SK-N-SH (cell line): Measurements from ENCODE around the gene IGSF3. TPM values are rescaled to one million over a fixed set of nuclear protein-coding genes. Genes with fewer than 3 reads are reported as not detected.

Experiments
- CTCF ChIA-PET: fragments of 300-600, 350-600 bp; formaldehyde crosslinking; extraction: SDS; loops from one replicate; lab custom pipeline; 2021; lab: Yijun Ruan, JAX
- POLR2A ChIA-PET: fragments of 350-600 bp; sonication (Branson Sonifier 250); formaldehyde crosslinking; extraction: SDS; loops from one replicate; lab custom pipeline; 2020; ENCODE audit warnings: antibody characterized with exemption, inconsistent platforms; lab: Yijun Ruan, JAX
- DNase-seq: peaks from one replicate; pipeline ENCODE4 v3.0.0; 2012
- H2AFZ ChIP-seq: fragments of 200-600 bp; sonication (generic); 2 replicates; pipeline ENCODE4 v1.8.1; 2016; ENCODE audit warnings: antibody characterized with exemption, mild to moderate bottlenecking, low read depth
- H3F3A ChIP-seq: fragments of 200-600 bp; sonication (generic); replicated peaks from 2 replicates; pipeline ENCODE3; 2016; ENCODE audit warnings: antibody characterized with exemption, mild to moderate bottlenecking; ENCODE audit not compliant: insufficient read depth
- H3K27ac ChIP-seq, 2 experiments: fragments of 200-500 bp in 1 of 2; fragments of 200-600 bp in 1 of 2; sonication (Bioruptor generic) in 1 of 2; sonication (generic), shearing (Covaris generic) in 1 of 2; 2 replicates each; pipeline versions ENCODE4 v1.5.1 to v1.6.1; 2014 to 2016; ENCODE audit warnings: low read depth in 2 of 2, inconsistent platforms in 1 of 2, low read length in 1 of 2, mild to moderate bottlenecking in 1 of 2, mixed read lengths in 1 of 2
- H3K27me3 ChIP-seq: fragments of 200-600 bp; sonication (generic), shearing (Covaris generic); 2 replicates; pipeline ENCODE4 v1.6.1; 2016; ENCODE audit warnings: mixed run types; ENCODE audit not compliant: insufficient read depth
- H3K36me3 ChIP-seq, 2 experiments: fragments of 200-500 bp in 1 of 2; fragments of 200-600 bp in 1 of 2; sonication (Bioruptor generic) in 1 of 2; sonication (generic) in 1 of 2; replicated peaks in 1 of 2; 2 replicates each; pipeline versions ENCODE3 to v1.5.1; 2014 to 2016; ENCODE audit warnings: low read length in 1 of 2, mild to moderate bottlenecking in 1 of 2; ENCODE audit not compliant: insufficient read depth in 2 of 2, control insufficient read depth in 1 of 2
- H3K4me1 ChIP-seq, 2 experiments: fragments of 200-500 bp in 1 of 2; fragments of 200-600 bp in 1 of 2; sonication (Bioruptor generic) in 1 of 2; sonication (generic), shearing (Covaris generic) in 1 of 2; 2 replicates each; pipeline versions ENCODE4 v1.5.1 to v1.6.1; 2014 to 2016; ENCODE audit warnings: low read depth in 1 of 2, low read length in 1 of 2, mixed run types in 1 of 2; ENCODE audit not compliant: insufficient read depth in 2 of 2, control insufficient read depth in 1 of 2
- H3K4me2 ChIP-seq: fragments of 200-600 bp; sonication (generic), shearing (Covaris generic); 2 replicates; pipeline ENCODE4 v1.6.1; 2017; ENCODE audit warnings: mixed run types
- H3K4me3 ChIP-seq, 2 experiments: fragments of 200-500 bp in 1 of 2; fragments of 200-600 bp in 1 of 2; sonication (Bioruptor generic) in 1 of 2; sonication (generic), shearing (Covaris generic) in 1 of 2; 2 replicates each; pipeline versions ENCODE4 v1.5.1 to v1.8.1; 2014 to 2016; ENCODE audit warnings: low read depth in 2 of 2, inconsistent platforms in 1 of 2, low read length in 1 of 2, mild to moderate bottlenecking in 1 of 2, mixed read lengths in 1 of 2, moderate library complexity in 1 of 2
- H3K79me2 ChIP-seq: fragments of 200-600 bp; sonication (generic); 2 replicates; pipeline ENCODE4 v1.8.1; 2017; ENCODE audit warnings: mild to moderate bottlenecking; ENCODE audit not compliant: insufficient read depth
- H3K9ac ChIP-seq: fragments of 200-600 bp; sonication (generic); 2 replicates; pipeline ENCODE4 v1.6.1; 2017; ENCODE audit warnings: mixed run types
- H3K9me2 ChIP-seq: fragments of 200-600 bp; sonication (generic); 2 replicates; pipeline ENCODE4 v1.6.1; 2017; ENCODE audit warnings: mixed run types
- H3K9me3 ChIP-seq: fragments of 200-600 bp; sonication (generic); 2 replicates; pipeline ENCODE4 v1.6.1; 2017; ENCODE audit warnings: mixed run types, mild to moderate bottlenecking, moderate library complexity
- H4K20me1 ChIP-seq: fragments of 200-600 bp; sonication (generic); 2 replicates; pipeline ENCODE4 v1.6.1; 2017; ENCODE audit warnings: mild to moderate bottlenecking, mixed run types; ENCODE audit not compliant: insufficient read depth
- CHD2 ChIP-seq: fragments of 150-350 bp; IDR thresholded peaks from 2 replicates; pipeline ENCODE4 v1.6.1; 2018; ENCODE audit warnings: low read length; ENCODE audit not compliant: partially characterized antibody
- ELF1 ChIP-seq: IDR thresholded peaks from 2 replicates; pipeline ENCODE4 v1.4.0; 2012
- EP300 ChIP-seq, 2 experiments: IDR thresholded peaks; 2 replicates each; pipeline versions ENCODE4 v1.4.0 to v1.6.1; 2012; ENCODE audit warnings: borderline replicate concordance in 1 of 2, low read depth in 1 of 2, low read length in 1 of 2
- FOSL2 ChIP-seq: IDR thresholded peaks from 2 replicates; pipeline ENCODE4 v1.4.0; 2012; ENCODE audit warnings: low read depth, mild to moderate bottlenecking, moderate library complexity, borderline replicate concordance
- FOXJ3 ChIP-seq: sonication (generic); formaldehyde crosslinking; IDR thresholded peaks from 2 replicates; pipeline ENCODE4 v1.5.1; 2020; ENCODE audit warnings: mild to moderate bottlenecking, missing genetic modification reagents
- FOXM1 ChIP-seq: IDR thresholded peaks from 2 replicates; pipeline ENCODE4 v1.4.0; 2012; ENCODE audit warnings: low read depth, mild to moderate bottlenecking
- GABPA ChIP-seq: IDR thresholded peaks from 2 replicates; pipeline ENCODE4 v1.4.0; 2012; ENCODE audit warnings: low read depth, mild to moderate bottlenecking
- GATA2 ChIP-seq: sonication (generic); formaldehyde crosslinking; IDR thresholded peaks from 2 replicates; pipeline ENCODE4 v1.5.0; 2020; ENCODE audit warnings: mild to moderate bottlenecking, missing genetic modification reagents
- JUND ChIP-seq: IDR thresholded peaks from 2 replicates; pipeline ENCODE4 v1.4.0; 2012
- MXI1 ChIP-seq: IDR thresholded peaks from 2 replicates; pipeline ENCODE4 v1.6.1; 2012; ENCODE audit warnings: mild to moderate bottlenecking, low read depth, low read length, improper control_type of control experiment
- NFIC ChIP-seq: IDR thresholded peaks from 2 replicates; pipeline ENCODE4 v1.4.0; 2012; ENCODE audit warnings: borderline replicate concordance
- NRF1 ChIP-seq: IDR thresholded peaks from 2 replicates; pipeline ENCODE4 v1.6.1; 2012; ENCODE audit warnings: low read depth, mild to moderate bottlenecking, low read length
- RFX5 ChIP-seq: IDR thresholded peaks from 2 replicates; pipeline ENCODE4 v1.6.1; 2012; ENCODE audit warnings: mild to moderate bottlenecking, improper control_type of control experiment, low read length
- TAF1 ChIP-seq: IDR thresholded peaks from 2 replicates; pipeline ENCODE4 v1.6.1; 2012; ENCODE audit warnings: low read depth, mild to moderate bottlenecking, low read length, moderate library complexity, borderline replicate concordance
- TCF12 ChIP-seq: IDR thresholded peaks from 2 replicates; pipeline ENCODE4 v1.4.0; 2012
- TEAD4 ChIP-seq: IDR thresholded peaks from 2 replicates; pipeline ENCODE4 v1.4.0; 2012; ENCODE audit warnings: mild to moderate bottlenecking, borderline replicate concordance; ENCODE audit not compliant: insufficient read depth
- YY1 ChIP-seq: IDR thresholded peaks from 2 replicates; pipeline ENCODE4 v1.4.0; 2012; ENCODE audit warnings: low read depth, mild to moderate bottlenecking
- WGBS: methylation state at CpG from one replicate; pipeline ENCODE4 v1.1.6; 2017; ENCODE audit warnings: low lambda C conversion rate; 5-methylcytosine and 5-hydroxymethylcytosine counted together
- polyA plus RNA-seq, 3 experiments: library from polyadenylated mRNA; depleted of rRNA; stranded (reverse); fragments of >200 nt; gene quantifications; 2 replicates each; pipeline ENCODE4 v1.2.3, GENCODE V29; 2012
- TF ChIP-seq, protein P1 (sequence below): IDR thresholded peaks from 2 replicates; pipeline ENCODE4 v1.6.1; 2012; ENCODE audit warnings: mild to moderate bottlenecking, low read depth, low read length, moderate library complexity
- TF ChIP-seq, protein P2 (sequence below): fragments of 200-600 bp; sonication (generic); IDR thresholded peaks from 2 replicates; pipeline ENCODE4 v1.6.1; 2017; ENCODE audit warnings: antibody characterized with exemption, mild to moderate bottlenecking, moderate library complexity

IGSF3 gene
- polyA plus RNA-seq, 1 of the 3 experiments (the other 2 are of a cell fraction): 3.0 TPM

DNA sequence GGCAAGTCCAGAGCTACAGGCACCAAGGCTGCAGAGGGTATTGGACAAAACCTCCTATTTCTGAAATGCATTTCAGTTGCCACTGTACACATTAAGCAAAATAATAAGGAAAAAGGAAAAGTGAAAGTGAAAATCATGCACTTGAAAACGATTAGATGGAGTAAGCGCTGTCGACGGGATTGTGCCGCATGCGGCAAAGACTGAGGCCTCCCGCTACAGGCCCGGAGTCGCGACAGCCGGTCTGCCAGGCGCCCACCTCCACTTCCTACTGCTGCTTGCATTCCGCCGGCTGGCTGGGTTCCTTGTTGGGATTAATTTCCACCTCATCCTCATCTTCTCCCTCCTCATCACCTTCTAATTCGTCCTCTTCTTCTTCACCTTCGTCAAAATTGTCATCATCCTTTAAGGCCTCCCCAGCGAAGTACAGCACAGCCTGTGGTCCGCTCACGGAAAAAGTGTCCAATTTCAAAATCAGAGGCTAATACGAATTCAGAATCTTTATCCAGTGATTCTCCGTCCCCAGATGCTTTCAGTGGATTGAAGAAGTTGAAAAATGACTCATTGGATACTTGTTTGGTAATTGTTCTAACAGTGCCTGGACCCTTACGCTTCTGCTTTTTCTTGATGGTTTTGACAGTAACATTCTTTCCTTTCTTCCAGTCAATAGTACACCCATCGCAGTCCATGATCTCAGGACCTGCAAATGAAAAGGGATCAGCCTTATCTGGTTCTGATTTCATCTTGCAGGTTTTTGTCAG is 134.7 kb downstream of the IGSF3 start:
- DNase-seq: no peak
- H3K9me2 ChIP-seq: no peaks in the 10 kb centered on the region
- H3F3A ChIP-seq: peaks cover 5% of the 10 kb centered on the region
- POLR2A ChIA-PET: no interaction called here
- H3K4me2 ChIP-seq: no peak overlapping the region
- no peaks in the 10 kb centered on the region for H3K79me2 ChIP-seq
- H3K36me3 ChIP-seq: peaks cover 9% of the 10 kb centered on the region in 2 experiments
- CTCF ChIA-PET: no interaction called here
- no peak overlapping the region for H3K4me3 ChIP-seq
- WGBS: 95% methylated on average over 23 of the region's 23 CpGs
- H3K27me3 ChIP-seq: no peaks in the 10 kb centered on the region
- H3K9ac ChIP-seq: no peak overlapping the region
- TF ChIP-seq MXI1: no peak
- no peaks in the 10 kb centered on the region for H3K9me3 ChIP-seq
- no peak overlapping the region for H2AFZ ChIP-seq
- no peaks in the 10 kb centered on the region for H4K20me1 ChIP-seq
- H3K4me1 ChIP-seq: no peaks in the 10 kb centered on the region
- H3K27ac ChIP-seq: no peak overlapping the region

DNA sequence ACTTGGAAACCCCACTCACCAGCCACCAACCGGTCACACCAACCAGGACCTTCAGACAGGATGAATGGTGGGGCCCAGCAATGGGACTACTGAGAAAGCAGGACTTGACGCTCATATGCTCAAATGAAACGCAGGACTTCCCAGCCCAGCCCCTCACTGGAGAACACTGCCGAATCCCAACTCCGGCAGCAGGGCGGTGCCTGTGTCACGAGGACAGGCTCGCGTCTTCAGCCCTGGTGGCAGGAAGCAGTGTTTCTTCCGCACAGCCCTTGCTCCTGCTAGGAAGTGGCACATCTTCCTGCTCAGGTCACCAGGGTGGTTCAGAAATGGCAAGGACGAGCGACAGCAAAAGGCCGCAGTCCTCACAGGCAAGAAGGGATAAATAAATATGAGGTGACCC is 135.6 kb downstream of the IGSF3 start:
- H3K27ac ChIP-seq: no peak overlapping the region
- no peaks in the 10 kb centered on the region for H3K27me3 ChIP-seq
- 98% methylated on average over 5 of the region's 13 CpGs for WGBS

More for the DNA sequence above, 135.6 kb downstream of the IGSF3 start:
- no peak overlapping the region for H3K4me3 ChIP-seq
- no peak overlapping the region for H2AFZ ChIP-seq
- ChIA-PET CTCF (no interaction called here), POLR2A (no interaction called here)
- no peaks in the 10 kb centered on the region for H3K9me3 ChIP-seq
- H3K9me2 ChIP-seq: no peaks in the 10 kb centered on the region
- TF ChIP-seq RFX5 (no peak), YY1 (no peak), CHD2 (no peak), GATA2 (CRISPR knock-in tag) (no peak), TAF1 (no peak), EP300 (IDR thresholded peaks at IDR 0.05; ENCODE audit: borderline replicate concordance in 1 of 2, low read depth in 1 of 2, low read length in 1 of 2) (no peak), GABPA (no peak), FOXM1 (no peak), FOXJ3 (CRISPR knock-in tag) (no peak), TCF12 (no peak), TEAD4 (no peak), NFIC (no peak), ELF1 (no peak), FOSL2 (no peak), NRF1 (no peak), JUND (no peak)
- TF ChIP-seq, protein P1, sequence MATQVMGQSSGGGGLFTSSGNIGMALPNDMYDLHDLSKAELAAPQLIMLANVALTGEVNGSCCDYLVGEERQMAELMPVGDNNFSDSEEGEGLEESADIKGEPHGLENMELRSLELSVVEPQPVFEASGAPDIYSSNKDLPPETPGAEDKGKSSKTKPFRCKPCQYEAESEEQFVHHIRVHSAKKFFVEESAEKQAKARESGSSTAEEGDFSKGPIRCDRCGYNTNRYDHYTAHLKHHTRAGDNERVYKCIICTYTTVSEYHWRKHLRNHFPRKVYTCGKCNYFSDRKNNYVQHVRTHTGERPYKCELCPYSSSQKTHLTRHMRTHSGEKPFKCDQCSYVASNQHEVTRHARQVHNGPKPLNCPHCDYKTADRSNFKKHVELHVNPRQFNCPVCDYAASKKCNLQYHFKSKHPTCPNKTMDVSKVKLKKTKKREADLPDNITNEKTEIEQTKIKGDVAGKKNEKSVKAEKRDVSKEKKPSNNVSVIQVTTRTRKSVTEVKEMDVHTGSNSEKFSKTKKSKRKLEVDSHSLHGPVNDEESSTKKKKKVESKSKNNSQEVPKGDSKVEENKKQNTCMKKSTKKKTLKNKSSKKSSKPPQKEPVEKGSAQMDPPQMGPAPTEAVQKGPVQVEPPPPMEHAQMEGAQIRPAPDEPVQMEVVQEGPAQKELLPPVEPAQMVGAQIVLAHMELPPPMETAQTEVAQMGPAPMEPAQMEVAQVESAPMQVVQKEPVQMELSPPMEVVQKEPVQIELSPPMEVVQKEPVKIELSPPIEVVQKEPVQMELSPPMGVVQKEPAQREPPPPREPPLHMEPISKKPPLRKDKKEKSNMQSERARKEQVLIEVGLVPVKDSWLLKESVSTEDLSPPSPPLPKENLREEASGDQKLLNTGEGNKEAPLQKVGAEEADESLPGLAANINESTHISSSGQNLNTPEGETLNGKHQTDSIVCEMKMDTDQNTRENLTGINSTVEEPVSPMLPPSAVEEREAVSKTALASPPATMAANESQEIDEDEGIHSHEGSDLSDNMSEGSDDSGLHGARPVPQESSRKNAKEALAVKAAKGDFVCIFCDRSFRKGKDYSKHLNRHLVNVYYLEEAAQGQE: no peak
- TF ChIP-seq, protein P2, sequence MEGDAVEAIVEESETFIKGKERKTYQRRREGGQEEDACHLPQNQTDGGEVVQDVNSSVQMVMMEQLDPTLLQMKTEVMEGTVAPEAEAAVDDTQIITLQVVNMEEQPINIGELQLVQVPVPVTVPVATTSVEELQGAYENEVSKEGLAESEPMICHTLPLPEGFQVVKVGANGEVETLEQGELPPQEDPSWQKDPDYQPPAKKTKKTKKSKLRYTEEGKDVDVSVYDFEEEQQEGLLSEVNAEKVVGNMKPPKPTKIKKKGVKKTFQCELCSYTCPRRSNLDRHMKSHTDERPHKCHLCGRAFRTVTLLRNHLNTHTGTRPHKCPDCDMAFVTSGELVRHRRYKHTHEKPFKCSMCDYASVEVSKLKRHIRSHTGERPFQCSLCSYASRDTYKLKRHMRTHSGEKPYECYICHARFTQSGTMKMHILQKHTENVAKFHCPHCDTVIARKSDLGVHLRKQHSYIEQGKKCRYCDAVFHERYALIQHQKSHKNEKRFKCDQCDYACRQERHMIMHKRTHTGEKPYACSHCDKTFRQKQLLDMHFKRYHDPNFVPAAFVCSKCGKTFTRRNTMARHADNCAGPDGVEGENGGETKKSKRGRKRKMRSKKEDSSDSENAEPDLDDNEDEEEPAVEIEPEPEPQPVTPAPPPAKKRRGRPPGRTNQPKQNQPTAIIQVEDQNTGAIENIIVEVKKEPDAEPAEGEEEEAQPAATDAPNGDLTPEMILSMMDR: no peak
- H4K20me1 ChIP-seq: no peaks in the 10 kb centered on the region
- no peak for DNase-seq
- H3F3A ChIP-seq: peaks cover 7% of the 10 kb centered on the region
- no peak overlapping the region for H3K4me2 ChIP-seq
- H3K4me1 ChIP-seq: no peaks in the 10 kb centered on the region
- peaks cover 7 to 12% of the 10 kb centered on the region in 2 experiments for H3K36me3 ChIP-seq
- no peak overlapping the region for H3K9ac ChIP-seq
- no peaks in the 10 kb centered on the region for H3K79me2 ChIP-seq
